Esophagus muscularis mucosa (tissue), 4 donors: ENCODE measurements around the gene TAS1R2. TPM values are rescaled to one million over a fixed set of nuclear protein-coding genes. Genes with fewer than 3 reads are reported as not detected.
"Not testable (repeated sequence)": the region's sequence is repeated elsewhere in the genome, so short reads cannot be mapped to it uniquely, and the experiment has no call there.

Experiments
- DNase-seq: peaks from one replicate; pipeline ENCODE4 v3.0.0-alpha.2; 2017; ENCODE audit errors: extremely low spot score
- H3K27ac ChIP-seq, 4 donors: fragments of 200-600 bp; sonication (generic); replicated peaks in 1 of 4; 1 replicate in 3 of 4; 2 replicates in 1 of 4; pipeline ENCODE4 v1.5.1; 2016 to 2019; ENCODE audit warnings: mild to moderate bottlenecking in 1 of 4
- H3K27me3 ChIP-seq, 4 donors: fragments of 200-600 bp; sonication (generic); one replicate each; pipeline versions ENCODE4 v1.5.1 to v1.6.0; 2016 to 2019
- H3K36me3 ChIP-seq, 4 donors: fragments of 200-600 bp; sonication (generic); one replicate each; pipeline ENCODE4 v1.5.1; 2016 to 2019
- H3K4me1 ChIP-seq, 4 donors: fragments of 200-600 bp; sonication (generic); one replicate each; pipeline ENCODE4 v1.5.1; 2016 to 2019
- H3K4me3 ChIP-seq, 4 donors: fragments of 200-600 bp; sonication (generic); 1 replicate in 2 of 4; 2 replicates in 2 of 4; pipeline ENCODE4 v1.5.1; 2016 to 2019; ENCODE audit warnings: mild to moderate bottlenecking in 4 of 4, moderate library complexity in 1 of 4
- H3K9me3 ChIP-seq, 4 donors: fragments of 200-600 bp; sonication (generic); 1 replicate in 3 of 4; 2 replicates in 1 of 4; pipeline ENCODE4 v1.5.1; 2016 to 2019
- CTCF ChIP-seq, 3 experiments: fragments of 200-600 bp in 2 of 3; fragments of 450-650 bp in 1 of 3; sonication (generic) in 2 of 3; IDR thresholded peaks; one replicate each; pipeline ENCODE4 v1.5.1; 2017 to 2019; ENCODE audit warnings: antibody characterized with exemption in 3 of 3, mild to moderate bottlenecking in 2 of 3, moderate library complexity in 1 of 3
- EP300 ChIP-seq: sonication (generic); formaldehyde crosslinking; IDR thresholded peaks from one replicate; pipeline ENCODE4 v1.6.1; 2017; ENCODE audit warnings: antibody characterized with exemption
- POLR2A ChIP-seq: fragments of 450-650 bp; IDR thresholded peaks from one replicate; pipeline ENCODE4 v1.6.1; 2017; ENCODE audit warnings: antibody characterized with exemption, moderate library complexity, mild to moderate bottlenecking, low read depth
- POLR2AphosphoS5 ChIP-seq, 2 donors: sonication (generic); formaldehyde crosslinking; IDR thresholded peaks; one replicate each; pipeline ENCODE4 v1.6.1; 2017; ENCODE audit warnings: antibody characterized with exemption in 2 of 2
- WGBS: methylation state at CpG from one replicate; pipeline ENCODE4 v1.1.5; 2018; 5-methylcytosine and 5-hydroxymethylcytosine counted together
- intact Hi-C: fragments of 100-400 bp; cut with DNase I; formaldehyde crosslinking; loops from one replicate; pipeline ENCODE4 v1.15.1; 2023
- total RNA-seq, 4 donors: library from RNA; depleted of rRNA; stranded (reverse); fragments of >200 nt; gene quantifications; one replicate each; pipeline versions ENCODE4 v1.1.0 to v1.2.1, GENCODE V29; 2016

TAS1R2 gene
- total RNA-seq, 4 donors from 2014 or later: not detected

DNA sequence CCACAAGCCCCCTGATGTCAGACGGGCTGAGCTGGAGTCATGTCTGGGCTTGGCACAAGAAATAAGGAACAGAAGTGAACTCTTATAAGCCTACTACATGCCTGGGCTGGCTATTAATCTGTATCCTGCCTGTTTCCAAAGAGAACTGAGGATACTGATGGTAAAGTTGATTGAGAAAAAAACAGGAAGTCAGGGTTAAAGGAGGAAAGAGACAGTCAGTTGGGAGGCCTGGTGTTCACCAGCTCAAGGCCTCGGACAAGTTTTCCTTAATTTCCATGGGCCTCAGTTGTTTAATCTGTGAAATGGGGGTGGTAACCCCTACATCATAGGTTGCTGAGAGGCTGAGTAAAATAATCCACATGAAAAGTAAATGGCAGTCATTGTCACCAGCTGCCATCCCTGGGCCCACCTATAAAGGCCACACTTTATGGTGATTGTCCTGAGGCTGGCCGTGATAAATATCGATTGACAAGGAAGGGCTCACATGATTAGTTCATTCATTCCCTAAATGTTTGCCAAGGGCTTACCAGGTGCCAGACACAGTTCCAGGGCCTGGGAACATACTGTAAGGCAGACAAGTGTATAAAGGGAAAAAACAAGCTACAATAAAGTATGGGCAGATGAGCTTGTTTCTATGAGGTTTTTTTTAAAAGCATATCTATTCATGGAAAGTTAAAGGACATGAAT is 40.0 kb upstream of the TAS1R2 start:
- H3K27me3 ChIP-seq: no peaks in the 10 kb centered on the region
- DNase-seq: no peak
- intact Hi-C loops: loop anchor here (5.0 kb wide), 1 partner anchor 193 kb away; no protein-coding TSS in a partner anchor
- no peak overlapping the region for H3K4me3 ChIP-seq
- no peak for TF ChIP-seq POLR2AphosphoS5 (IDR thresholded peaks at IDR 0.05)
- no peak for TF ChIP-seq EP300
- no peak for TF ChIP-seq POLR2A
- TF ChIP-seq CTCF (IDR thresholded peaks at IDR 0.05): no peak
- peaks cover 0 to 12% (median 0%) of the 10 kb centered on the region in 4 donors for H3K36me3 ChIP-seq
- H3K27ac ChIP-seq: no peak overlapping the region
- WGBS: 82% methylated on average over 4 of the region's 4 CpGs
- H3K4me1 ChIP-seq: peaks cover 14 to 32% (median 22%) of the 10 kb centered on the region in 4 donors
- H3K9me3 ChIP-seq: no peaks in the 10 kb centered on the region

- H3K4me3 ChIP-seq: no peak overlapping the region
- no peak for DNase-seq
- H3K27me3 ChIP-seq: no peaks in the 10 kb centered on the region
- H3K4me1 ChIP-seq: peaks cover 13 to 28% (median 23%) of the 10 kb centered on the region in 4 donors
- H3K9me3 ChIP-seq: no peaks in the 10 kb centered on the region
- intact Hi-C loops: no loop called here
- 90% methylated on average over 3 of the region's 8 CpGs for WGBS
- H3K36me3 ChIP-seq: peaks cover 0 to 12% (median 0%) of the 10 kb centered on the region in 4 donors
- TF ChIP-seq CTCF (IDR thresholded peaks at IDR 0.05) (no peak), POLR2AphosphoS5 (IDR thresholded peaks at IDR 0.05) (no peak), EP300 (no peak), POLR2A (no peak)
- H3K27ac ChIP-seq: no peak overlapping the region
These were observed 39.1 kb upstream of the TAS1R2 start for GRCh38 chr1:18898567-18898966.

DNA sequence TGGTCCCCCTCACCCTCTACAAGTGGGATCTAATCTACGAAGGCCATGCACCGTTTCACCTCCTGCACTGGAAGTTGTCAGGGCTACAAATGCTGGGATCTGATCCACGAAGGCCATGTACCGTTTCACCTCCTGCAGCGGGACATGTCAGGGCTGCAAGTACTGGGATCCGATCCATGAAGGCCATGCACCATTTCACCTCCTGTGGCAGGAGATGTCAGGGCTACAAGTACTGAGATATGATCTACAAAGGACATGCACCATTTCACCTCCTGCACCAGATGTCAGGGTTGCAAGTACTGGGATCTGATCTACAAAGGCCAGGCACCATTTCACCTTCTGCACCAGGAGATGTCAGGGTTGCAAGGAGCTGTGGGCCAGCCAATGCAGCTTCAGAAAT is 35.9 kb upstream of the TAS1R2 start:
- DNase-seq: no peak
- H3K4me3 ChIP-seq: no peak overlapping the region
- H3K27ac ChIP-seq: no peak overlapping the region
- H3K27me3 ChIP-seq: no peaks in the 10 kb centered on the region
- peaks cover 0 to 12% (median 0%) of the 10 kb centered on the region in 4 donors for H3K36me3 ChIP-seq
- no peaks in the 10 kb centered on the region for H3K9me3 ChIP-seq
- intact Hi-C loops: no loop called here
- no peak for TF ChIP-seq POLR2A
- no peak for TF ChIP-seq EP300
- TF ChIP-seq POLR2AphosphoS5 (IDR thresholded peaks at IDR 0.05): no peak
- no peak for TF ChIP-seq CTCF (IDR thresholded peaks at IDR 0.05)
- peaks cover 10 to 29% (median 17%) of the 10 kb centered on the region in 4 donors for H3K4me1 ChIP-seq
- 89% methylated on average over 6 of the region's 6 CpGs for WGBS

DNA sequence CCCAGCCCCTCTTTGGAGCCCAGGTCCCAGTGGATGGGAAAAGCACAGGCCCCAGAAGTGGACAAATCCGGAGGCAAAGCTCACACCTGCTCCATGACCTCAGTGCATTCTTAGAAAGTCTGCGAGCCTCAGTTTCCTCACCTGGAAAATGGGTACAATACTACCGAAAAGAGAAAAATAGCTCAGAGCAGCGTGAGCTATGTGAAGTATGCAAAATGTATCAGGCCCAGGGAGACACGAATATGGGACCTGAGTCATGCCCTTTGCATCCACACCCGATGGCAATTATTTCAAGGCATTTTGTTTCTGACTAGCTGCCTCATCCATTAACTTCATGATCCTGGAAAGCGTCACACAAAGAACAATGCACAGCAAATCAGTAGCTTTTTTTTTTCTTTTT is 33.7 kb upstream of the TAS1R2 start:
- Histone ChIP-seq H3K27ac (no peak overlapping the region), H3K4me1 (peaks cover 10 to 30% (median 20%) of the 10 kb centered on the region in 4 donors), H3K4me3 (no peak overlapping the region), H3K36me3 (peaks cover 0 to 24% (median 14%) of the 10 kb centered on the region in 4 donors), H3K27me3 (no peaks in the 10 kb centered on the region), H3K9me3 (no peaks in the 10 kb centered on the region)
- no peak for DNase-seq
- intact Hi-C loops: no loop called here
- 85% methylated on average over 7 of the region's 7 CpGs for WGBS
- no peak for TF ChIP-seq CTCF (IDR thresholded peaks at IDR 0.05)
- no peak for TF ChIP-seq EP300
- no peak for TF ChIP-seq POLR2AphosphoS5 (IDR thresholded peaks at IDR 0.05)
- TF ChIP-seq POLR2A: no peak

DNA sequence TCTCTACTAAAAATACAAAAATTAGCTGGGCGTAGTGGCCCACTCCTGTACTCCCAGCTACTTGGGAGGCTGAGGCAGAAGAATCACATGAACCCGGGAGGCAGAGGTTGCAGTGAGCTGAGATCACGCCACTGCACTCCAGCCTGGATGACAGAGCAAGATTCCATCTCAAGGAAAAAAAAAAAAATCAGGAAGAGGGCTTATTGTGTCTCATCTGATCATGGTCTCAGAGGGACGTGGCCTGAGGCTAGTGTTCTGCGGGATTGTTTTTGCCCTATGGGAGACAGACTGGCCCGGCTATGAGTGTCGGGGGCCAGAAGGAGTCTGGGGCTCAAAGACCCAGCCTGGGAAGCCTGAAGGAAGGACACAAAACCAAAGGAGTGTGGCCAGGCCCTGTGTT is 32.4 kb upstream of the TAS1R2 start:
- 80% methylated on average over 7 of the region's 7 CpGs for WGBS
- H3K4me3 ChIP-seq, H3K9me3 ChIP-seq, DNase-seq, H3K27ac ChIP-seq, H3K27me3 ChIP-seq, intact Hi-C loops: not testable (repeated sequence)
- H3K36me3 ChIP-seq: peaks cover 0 to 22% (median 15%) of the 10 kb centered on the region in 4 donors
- H3K4me1 ChIP-seq: peaks cover 10 to 30% (median 20%) of the 10 kb centered on the region in 4 donors
